Measurements from ENCODE around the gene CPZ.

CPZ gene

DNA sequence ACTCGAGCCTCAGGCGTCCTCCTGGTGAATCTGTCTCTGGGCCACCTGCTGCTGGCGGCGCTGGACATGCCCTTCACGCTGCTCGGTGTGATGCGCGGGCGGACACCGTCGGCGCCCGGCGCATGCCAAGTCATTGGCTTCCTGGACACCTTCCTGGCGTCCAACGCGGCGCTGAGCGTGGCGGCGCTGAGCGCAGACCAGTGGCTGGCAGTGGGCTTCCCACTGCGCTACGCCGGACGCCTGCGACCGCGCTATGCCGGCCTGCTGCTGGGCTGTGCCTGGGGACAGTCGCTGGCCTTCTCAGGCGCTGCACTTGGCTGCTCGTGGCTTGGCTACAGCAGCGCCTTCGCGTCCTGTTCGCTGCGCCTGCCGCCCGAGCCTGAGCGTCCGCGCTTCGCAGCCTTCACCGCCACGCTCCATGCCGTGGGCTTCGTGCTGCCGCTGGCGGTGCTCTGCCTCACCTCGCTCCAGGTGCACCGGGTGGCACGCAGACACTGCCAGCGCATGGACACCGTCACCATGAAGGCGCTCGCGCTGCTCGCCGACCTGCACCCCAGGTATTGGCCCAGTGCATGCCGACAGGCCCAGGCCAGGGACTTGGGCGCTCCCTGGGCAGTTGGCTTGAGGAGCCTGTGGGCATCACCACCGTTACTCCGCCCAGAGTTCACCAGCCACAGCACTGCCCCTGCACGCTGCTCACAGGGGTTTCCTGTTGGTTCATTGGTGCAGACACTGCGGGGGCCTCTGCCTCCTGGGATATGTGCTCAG, 11.3 kb upstream of the CPZ start:
- DNase-seq (ENCODE audit: low spot score), result no peak

DNA sequence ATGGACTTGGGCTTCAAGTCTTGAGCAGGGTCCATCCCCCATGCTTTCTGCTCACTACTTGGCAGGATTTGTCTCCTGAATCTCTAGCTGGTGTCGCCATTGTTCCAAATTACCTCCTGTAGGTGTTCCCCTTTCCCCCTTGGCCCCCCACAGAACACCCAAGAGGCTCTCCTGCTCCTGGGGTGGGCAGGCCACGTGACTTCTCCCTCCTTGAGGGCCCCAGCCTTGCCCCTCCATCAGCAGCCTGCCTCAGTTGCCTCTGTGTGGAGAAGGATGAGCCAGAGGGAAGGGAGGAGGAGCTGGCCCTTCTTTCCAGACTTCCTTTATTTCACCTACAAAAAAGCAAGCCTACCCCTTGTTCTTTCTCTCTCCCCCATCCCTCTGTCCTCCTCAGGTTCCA, 10.5 kb upstream of the CPZ start:
- DNase-seq (ENCODE audit: low spot score), result no peak

DNA sequence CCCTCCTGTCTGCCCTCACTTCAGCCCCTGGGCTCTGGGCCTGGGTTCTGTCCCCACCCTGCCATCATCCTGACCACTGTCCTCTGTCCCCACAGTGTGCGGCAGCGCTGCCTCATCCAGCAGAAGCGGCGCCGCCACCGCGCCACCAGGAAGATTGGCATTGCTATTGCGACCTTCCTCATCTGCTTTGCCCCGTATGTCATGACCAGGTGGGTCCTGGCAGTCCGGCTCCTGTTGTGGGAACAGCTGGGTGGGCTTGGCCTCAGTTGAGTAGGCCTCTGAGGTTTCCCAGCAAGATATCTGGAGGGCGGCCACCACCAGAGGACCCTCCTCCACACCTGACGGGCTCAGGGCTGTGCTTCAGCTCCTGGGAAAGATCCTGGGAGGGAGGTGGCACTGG, 10.1 kb upstream of the CPZ start:
- no peak for DNase-seq (ENCODE audit: low spot score)

DNA sequence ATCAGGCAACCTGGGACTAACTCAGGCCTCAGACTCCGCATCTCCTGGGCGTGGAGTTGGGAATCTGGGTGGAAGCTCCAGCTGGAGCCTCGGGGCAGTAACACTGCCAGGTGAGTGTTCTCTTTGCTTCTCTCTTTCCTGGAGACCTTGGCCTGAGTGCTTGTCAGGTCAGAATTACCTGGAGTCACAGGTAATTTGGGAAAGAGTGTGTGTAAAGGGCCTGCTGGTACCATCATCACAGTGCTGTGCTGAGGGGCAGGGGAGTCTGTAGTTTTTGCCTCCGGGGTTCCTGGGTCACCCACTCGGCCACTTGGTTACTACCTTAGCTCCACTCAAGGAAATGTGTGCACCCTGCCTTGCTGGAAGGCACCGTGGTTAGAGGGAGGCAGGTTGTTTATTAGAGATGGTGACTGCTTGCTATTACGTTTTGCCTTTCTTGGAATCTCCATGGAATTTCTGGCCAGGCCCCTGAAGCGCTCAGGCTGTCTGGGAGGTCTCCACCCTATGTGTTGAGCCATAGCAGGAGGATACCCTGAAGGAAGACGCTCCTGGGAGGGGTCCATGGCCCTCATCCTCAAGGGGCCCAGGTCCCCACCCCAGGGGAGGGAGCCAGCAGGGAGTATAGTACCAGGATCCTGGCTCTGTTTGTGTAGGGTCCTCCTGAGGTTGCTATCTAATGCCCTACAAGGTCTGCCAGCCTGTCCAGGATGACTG, 9.5 kb upstream of the CPZ start:
- no peak for DNase-seq (ENCODE audit: low spot score)

DNA sequence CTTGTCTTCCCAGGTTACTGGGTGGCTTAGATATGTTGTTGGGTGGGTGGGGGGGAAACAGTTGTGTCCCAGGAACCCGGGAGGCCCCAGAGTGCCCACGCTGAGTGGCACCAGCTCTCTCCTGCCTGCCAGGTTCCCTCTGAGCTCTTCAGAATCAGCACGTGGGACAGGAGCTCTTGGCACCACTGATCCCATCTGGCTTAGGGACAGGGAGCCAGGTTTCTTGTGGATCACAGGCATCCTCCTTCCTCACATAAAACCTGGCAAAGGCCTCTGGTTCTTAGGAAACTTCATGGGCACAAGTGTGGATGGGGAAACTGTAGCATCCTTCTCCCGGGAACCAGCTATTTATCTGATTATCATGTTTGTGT, 8.9 kb upstream of the CPZ start:
- DNase-seq (ENCODE audit: low spot score), result no peak

DNA sequence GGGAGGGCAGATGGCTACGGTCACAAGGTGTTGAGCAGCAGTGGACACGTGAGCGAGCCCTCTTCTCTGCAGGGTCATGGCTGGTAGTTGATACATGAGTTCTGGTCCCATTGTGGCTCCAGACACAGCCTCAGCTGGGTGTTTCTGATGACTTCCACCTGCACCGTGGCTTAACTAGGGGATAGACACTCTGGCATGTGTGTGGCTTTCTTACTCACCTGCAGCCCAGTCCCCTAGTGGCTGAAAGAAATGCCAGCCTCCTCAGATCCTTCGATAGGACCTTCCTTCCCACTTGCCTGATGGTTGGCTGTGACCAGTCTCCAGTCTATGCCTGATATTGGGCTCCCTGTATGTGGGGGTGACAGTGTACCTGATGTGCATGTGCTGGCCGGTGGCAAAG, 7.4 kb upstream of the CPZ start:
- no peak for DNase-seq (ENCODE audit: low spot score)

DNA sequence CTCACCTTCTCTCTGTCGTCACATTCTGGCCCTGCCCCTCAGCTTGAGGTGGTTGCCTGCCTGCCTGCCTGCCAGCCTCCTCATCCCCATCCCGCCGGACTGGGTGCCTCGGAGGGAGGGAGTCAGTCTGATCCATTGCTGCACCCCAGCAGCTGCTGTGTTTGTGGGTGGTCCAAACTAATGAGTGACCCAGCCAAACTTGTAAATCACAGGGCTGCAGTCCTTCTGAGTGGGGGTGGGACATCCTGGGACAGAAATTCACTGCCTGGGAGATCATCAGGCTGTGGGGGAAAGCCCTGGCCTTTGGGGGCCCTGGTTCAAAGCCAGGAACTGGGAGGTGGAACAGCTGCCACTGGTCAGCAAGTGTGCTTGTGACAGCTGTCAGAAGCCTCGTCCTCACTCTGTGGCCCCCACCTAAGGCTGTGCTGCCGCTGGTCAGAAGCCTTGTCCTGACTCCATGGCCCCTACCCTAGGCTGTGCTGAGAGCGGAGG, 6.8 kb upstream of the CPZ start:
- no peak for DNase-seq (ENCODE audit: low spot score)

DNA sequence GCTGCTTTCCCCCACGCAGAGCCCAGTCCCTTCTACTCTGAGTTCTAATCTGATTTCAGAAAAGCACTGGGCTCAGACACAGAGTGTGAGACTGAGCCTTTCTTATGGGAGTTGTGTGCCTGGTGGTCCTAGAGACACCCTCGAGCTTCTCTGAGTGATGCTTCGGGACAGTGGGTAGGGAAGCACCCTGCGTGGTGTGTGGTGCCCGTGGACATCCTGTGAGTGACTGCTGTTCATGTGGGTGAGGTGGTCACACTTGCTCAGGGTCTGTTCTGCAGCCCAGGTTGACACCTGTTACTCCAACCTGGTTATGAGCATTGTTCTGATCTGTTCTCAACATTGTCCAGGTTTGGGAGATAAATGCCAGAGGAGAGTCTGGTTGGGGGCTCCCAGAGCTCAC, 6.3 kb upstream of the CPZ start:
- no peak for DNase-seq (ENCODE audit: low spot score)

DNA sequence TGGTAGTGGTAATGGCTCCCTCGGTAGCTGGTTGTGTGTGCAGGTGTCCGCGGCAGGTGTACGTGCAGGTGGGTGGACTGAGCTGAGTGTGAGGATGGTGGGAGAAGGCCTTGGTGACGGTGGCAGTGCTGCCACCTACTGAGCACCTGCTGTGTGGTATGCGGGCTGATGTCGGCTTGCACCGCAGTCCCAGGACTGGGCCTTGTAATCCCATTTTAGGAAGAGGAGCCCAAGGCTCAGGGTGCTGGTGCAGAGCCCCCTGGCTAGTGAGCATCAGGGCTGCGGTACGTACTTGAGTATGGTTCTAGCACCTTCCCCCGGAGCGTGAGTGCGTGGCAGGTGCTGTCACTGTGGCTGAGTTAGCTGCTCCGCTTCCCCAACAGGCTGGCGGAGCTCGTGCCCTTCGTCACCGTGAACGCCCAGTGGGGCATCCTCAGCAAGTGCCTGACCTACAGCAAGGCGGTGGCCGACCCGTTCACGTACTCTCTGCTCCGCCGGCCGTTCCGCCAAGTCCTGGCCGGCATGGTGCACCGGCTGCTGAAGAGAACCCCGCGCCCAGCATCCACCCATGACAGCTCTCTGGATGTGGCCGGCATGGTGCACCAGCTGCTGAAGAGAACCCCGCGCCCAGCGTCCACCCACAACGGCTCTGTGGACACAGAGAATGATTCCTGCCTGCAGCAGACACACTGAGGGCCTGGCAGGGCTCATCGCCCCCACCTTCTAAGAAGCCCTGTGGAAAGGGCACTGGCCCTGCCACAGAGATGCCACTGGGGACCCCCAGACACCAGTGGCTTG, 5.7 kb upstream of the CPZ start:
- no peak for DNase-seq (ENCODE audit: low spot score)

DNA sequence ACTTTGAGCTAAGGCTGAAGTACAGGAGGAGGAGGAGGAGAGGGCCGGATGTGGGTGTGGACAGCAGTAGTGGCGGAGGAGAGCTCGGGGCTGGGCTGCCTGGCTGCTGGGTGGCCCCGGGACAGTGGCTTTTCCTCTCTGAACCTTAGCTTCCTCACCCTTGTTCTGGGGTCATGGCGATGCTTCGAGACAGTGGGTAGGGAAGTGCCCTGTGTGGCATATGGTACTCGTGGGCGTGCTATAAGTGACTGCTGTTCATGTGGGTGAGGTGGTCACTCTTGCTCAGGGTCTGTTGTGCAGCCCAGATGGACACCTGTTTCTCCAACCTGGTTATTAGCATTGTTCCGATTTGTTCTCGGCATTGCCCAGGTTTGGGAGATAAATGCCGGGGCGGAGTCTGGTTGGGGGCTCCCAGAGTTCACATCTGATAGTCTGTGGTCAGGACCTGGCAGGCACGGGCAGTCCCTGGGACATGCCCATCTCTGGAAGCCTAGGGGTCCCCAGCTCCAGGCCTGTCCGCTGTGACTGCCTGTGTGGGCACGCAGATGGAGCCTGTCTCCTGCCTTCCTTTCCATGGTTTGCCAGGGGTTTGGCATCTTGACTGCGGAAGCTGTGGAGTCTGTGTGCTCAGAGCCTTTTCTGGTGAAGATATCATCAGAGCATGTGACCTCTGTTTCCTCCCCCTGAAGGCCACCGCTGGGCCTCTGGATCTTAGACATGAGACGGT, 4.9 kb upstream of the CPZ start:
- no peak for DNase-seq (ENCODE audit: low spot score)

DNA sequence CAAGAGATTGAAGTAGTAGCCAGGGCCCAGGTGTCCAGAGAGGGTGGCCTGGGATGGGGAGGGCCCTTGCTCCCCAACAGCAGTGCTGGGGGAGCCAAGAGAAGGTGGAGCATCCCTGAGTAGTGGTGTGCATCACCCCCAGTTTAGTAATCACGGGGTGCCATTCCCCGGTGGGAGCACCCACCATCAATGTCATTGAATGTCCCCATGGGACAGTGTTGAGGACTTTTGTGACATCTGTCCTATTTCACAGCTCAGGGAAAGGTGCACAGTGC, 4.4 kb upstream of the CPZ start:
- DNase-seq (ENCODE audit: low spot score), result no peak

DNA sequence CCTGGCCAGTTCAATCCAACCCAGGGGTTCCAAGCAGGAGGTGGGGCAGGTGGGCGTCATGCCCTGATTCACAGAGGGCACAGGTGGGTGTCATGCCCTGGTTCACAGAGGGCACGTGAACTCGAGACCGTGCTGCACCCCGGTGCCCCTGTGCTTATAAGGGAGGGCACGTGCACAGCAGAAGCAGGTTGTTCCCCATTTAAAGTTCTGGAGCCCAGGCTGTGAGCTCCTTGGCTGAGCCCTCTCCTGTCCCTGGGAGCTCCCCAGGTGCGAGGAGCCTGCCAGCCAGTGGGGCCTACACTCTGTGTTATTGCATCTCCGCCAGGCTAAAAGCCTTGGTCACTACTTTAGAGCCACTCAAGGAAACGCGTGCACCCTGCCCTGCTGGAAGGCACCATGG, 3.2 kb upstream of the CPZ start:
- no peak for DNase-seq (ENCODE audit: low spot score)

DNA sequence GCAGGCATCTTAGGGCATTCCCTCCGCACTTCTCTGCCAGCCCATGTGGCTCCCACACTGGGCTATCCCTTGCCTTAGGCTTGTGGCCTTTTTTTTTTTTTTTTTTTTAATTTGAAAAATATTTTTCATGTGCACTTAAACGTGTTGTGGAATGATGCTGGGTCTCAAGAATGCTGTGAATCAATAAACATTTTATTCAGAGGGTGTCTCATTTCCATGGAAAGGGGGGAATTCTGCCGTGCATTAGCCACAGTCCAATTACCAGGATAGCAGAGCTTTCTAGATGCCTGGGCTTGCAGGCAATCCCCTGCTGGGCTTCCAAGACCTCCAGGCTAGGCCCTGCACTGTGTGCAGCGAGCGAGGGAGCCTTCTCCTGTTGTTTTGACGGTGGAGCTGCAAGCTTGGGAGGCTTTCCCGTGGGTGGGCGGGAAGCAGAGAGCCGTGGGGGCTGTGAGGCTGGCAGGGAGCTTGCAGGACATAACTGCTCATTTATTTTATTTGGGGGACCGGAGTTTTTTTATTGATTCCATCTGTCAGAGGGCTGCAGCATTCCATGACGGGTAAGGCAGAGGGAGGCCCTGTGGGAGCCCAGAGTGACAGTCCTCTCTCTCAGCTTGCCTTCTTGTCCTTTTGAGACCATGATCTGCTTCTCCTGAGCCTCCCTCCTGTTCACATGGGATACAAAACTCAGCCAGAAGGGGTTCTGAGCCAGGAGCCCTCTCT, 2.6 kb upstream of the CPZ start:
- no peak for DNase-seq (ENCODE audit: low spot score)

DNA sequence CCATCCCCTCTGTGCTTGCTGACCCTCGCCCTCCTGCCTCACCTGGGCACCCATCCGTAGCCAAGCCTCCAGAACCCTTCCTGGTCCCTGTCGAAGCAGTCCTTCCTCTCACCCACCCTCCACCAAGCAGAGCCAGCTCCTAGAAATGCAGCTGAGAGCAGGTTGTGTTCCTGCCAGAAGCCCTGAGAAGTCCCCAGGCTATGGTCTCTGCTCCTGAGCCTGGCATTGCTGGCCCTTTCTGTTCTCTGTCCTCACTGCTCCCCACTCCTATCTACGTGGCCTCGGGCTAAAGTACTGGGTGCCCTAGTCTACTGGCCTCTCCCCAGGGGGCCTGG, 2.1 kb upstream of the CPZ start:
- no peak for DNase-seq (ENCODE audit: low spot score)

DNA sequence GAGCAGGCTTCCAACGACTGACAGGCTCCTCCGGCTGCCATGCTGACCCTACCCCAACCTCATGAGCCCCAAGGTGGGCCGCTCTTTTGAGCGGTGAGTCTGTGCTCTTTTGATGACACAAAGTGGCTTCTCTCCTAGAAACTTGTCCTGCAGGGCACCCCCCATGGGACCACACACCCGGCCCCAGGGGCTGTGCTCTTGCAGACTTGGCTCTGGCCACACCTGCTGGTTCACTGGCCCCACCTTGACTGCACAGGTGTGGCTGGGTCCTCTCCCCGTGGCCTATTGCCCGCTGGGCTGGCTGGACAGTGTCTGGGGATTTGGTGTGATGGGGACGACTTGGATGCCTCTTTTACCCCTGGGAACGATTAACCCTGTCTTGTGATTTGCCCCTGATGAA, 1.5 kb upstream of the CPZ start:
- no peak for DNase-seq (ENCODE audit: low spot score)

DNA sequence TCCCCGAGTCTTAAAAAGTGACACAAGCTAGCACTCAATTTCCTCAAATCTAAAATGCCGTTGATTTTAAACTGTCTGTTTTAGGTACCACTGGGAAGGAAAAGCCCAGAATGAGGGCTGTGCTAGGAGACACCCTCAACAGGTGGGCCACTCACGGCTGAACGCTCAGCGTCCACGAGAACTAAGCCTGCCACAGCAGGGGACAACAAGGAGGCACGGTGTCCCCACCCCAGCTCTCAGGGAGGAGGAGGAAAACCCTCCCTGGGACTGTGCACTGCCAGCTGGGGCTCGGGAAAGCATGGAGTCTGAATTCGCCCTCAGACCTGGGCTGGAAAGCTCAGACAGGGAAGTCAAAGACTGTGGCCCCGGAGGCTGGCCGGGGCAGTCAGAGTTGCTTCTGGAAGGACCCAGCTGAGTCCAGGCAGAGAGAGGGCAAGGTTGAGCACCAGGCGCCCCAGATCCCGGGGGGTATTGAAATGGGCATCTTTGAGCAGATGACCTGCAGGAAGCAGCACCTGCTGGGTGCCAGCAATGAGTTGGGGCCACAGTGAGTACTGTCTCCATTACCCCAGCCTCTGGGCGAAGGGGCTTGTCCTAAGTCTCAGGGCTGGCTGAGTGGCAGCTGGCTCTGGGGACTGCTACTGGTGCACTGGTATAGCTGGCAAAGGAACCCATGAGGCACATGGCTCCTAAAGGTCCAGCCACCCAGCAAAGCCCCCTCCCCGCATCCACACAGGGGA, 769 bp upstream of the CPZ start:
- no peak for DNase-seq (ENCODE audit: low spot score)

DNA sequence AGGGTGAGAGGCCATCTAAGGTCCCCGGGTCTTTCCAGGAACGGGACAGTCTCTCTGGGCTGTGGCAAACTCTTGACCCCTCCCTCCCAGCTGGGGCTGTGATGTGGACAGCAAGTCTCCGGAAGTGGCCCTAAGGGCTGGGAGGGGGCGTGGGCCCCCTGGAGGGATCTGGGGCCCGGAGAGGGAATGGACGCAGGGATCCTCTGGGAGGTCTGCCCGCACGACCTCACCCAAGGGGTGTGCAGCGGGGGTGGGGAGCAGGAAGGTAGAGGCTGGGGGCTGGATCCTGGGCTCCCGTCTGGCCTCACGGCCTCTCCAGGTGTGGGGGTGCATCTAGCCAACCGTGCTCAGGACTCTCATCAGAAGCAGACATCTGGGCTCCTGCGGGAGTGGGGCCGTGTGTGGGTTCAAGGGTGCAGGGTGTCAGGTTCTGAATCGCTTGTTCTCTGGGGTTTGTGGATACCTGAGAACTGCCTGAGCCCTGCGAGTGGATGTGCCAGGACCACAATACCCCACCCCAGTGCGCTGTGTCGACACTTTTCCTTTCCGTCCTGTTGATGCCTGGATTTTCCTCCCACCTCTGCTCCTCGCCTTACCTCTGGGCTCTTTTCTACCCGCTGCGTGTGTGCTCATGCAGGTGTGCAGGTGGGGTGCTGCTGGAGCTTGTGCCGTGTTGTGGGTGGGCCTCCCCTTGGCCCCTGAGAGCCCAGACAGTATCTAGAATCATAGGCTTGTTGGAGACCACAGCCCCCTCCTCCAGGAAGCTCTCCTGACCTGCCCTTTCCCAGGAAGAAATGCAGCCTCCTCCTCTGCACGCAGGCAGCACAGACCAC, 915 bp downstream of the CPZ start:
- no peak for DNase-seq (ENCODE audit: low spot score)

DNA sequence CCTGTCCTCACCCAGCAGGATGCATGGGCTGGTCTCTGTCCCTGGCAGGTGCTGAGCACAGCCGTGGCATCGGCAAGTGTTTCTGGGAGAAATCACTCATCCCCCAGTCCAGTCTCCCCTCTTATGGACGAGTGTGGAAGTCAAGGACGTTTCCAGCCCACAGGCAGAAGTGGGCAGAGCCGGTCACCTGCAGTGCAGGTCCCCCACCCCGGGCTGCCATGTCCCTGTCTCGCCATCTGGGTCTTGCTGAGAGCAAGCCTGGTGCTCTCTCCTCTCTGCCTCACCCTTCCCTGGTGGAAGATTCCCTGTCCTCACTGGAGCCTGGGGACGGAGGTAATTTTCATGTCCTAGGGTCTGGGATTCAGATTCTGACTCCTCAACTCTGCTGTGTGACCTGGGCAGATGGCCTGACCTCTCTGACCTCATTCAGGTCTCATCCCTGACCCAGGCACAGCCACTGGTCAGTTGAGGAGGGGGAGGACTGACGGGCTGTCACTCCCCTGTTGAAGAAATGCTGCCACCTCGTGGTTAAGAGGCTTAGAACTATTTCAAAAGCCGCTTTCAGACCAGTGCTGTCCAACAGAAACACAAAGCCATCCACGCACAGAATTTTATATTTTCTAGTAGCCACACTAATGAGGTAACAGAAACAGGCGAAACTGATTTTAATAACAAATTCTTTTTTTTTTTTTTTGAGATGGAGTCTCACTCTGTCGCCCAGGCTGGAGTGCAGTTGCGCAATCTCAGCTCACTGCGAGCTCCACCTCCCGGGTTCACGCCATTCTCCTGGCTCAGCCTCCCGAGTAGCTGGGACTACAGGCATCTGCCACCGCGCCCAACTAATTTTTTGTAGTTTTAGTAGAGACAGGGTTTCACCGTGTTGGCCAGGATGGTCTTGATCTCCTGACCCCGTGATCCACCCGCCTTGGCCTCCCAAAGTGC, 1.8 kb downstream of the CPZ start:
- DNase-seq (ENCODE audit: low spot score), result peak; percentile 70

All from D341Med (cell line).